ENCODE measurements around the gene TINCR. TPM values are rescaled to one million over a fixed set of nuclear protein-coding genes. Genes with fewer than 3 reads are reported as not detected.

Gene TINCR
- total and polyA plus RNA-seq, 2 of the 13 experiments (the other 11 are each of a cell fraction or from before 2014, with no cell fraction given) = 0.17 to 0.33 TPM

GRCh38 chr19:5594521-5594950, 26.8 kb upstream of the TINCR start (continued):
- TF ChIP-seq ZNF609 (CRISPR knock-in tag; IDR thresholded peaks at IDR 0.05; ENCODE audit: borderline replicate concordance) (0 out of 2 replicates have a peak, but pooled peaks have one; percentile 49), ZNF614 (CRISPR knock-in tag; IDR thresholded peaks at IDR 0.05; ENCODE audit: borderline replicate concordance) (peak; percentile 29; the same call in 1 of the 2 replicates), TFAP4 (IDR thresholded peaks at IDR 0.05; ENCODE audit: borderline replicate concordance, low read depth) (peak; percentile 64; the same call in 1 of the 2 replicates), ZBTB43 (CRISPR knock-in tag; conservative IDR thresholded peaks at IDR 0.05) (no peak), ZFYVE20 (CRISPR knock-in tag; IDR thresholded peaks at IDR 0.05; ENCODE audit: borderline replicate concordance, low read depth) (no peak), PRDM15 (CRISPR knock-in tag; IDR thresholded peaks at IDR 0.05) (no peak), ZNF629 (CRISPR knock-in tag; conservative IDR thresholded peaks at IDR 0.05) (no peak; the same call in 1 of the 2 replicates), KLF9 (CRISPR knock-in tag; IDR thresholded peaks at IDR 0.05; ENCODE audit: low read depth) (no peak), SMAD3 (CRISPR knock-in tag; IDR thresholded peaks at IDR 0.05) (0 out of 2 replicates have a peak, but pooled peaks have one; percentile 55), KDM5B (CRISPR knock-in tag; IDR thresholded peaks at IDR 0.05; ENCODE audit: borderline replicate concordance) (peak; percentile 32; the same call in 1 of the 2 replicates), STAT6 (CRISPR knock-in tag; IDR thresholded peaks at IDR 0.05; ENCODE audit: borderline replicate concordance) (no peak), KDM3A (CRISPR knock-in tag; IDR thresholded peaks at IDR 0.05; ENCODE audit: low read depth) (peak; percentile 54; the same call in 1 of the 2 replicates), ZNF441 (CRISPR knock-in tag; IDR thresholded peaks at IDR 0.05; ENCODE audit: borderline replicate concordance) (peak; percentile 76), CBX5 (CRISPR knock-in tag; IDR thresholded peaks at IDR 0.05; ENCODE audit: borderline replicate concordance) (no peak), YEATS2 (CRISPR knock-in tag; IDR thresholded peaks at IDR 0.05; ENCODE audit: borderline replicate concordance) (peak; percentile 64; the same call in 1 of the 2 replicates)

All from HepG2 (cell line).